Stimulated activated CD4-positive, alpha-beta T cell treated with anti-CD3 and anti-CD28 coated beads, TNF-alpha, amount 100 ng/mL, for 1 hour (primary cell): Measurements from ENCODE around the gene CHRNA4.
"Not testable (repeated sequence)": the region's sequence is repeated elsewhere in the genome, so short reads cannot be mapped to it uniquely, and the experiment has no call there.

Experiments used
- DNase-seq, 3 donors: peaks; one replicate each; pipeline ENCODE4 v3.0.0-alpha.2; 2020; ENCODE audit warnings: low read depth in 3 of 3, low spot score in 1 of 3

CHRNA4 gene

DNA sequence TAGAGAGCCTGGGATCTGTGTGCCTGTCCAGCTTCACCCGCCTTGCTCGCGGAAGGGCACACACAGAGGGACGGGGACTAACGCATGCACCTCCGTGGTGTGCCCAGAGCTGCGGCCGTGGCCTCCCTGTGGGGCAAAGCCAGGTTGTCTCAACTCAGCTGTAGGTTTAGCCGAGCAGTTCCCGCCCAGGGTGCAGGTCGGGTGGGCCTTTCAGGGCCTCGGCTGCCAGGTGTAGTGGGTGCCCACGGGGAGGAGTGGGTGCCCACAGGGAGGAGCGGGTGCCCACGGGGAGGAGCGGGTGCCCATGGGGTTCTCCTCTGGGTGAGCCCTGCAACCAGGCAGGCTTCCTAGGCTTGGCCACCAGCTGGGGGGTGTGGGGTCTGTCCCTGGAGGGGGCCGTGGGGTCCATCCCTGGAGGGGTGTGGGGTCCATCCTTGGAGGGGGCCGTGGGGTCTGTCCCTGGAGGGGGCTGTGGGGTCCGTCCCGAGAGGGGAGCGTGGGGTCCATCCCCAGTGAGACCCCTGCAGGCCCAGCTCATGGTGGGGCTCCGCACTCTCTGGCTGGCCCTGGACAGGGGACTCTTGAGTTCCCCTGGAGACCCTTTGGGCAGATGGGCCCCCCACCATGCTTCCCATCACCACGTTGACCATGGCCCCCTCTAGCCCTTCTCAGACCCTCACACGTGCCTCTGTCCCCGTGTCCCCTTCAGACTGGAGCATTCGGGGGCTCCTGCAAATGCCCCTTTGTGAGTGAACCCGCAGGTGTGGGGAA lies 37.8 kb upstream of the CHRNA4 start:
- DNase-seq: no peak

DNA sequence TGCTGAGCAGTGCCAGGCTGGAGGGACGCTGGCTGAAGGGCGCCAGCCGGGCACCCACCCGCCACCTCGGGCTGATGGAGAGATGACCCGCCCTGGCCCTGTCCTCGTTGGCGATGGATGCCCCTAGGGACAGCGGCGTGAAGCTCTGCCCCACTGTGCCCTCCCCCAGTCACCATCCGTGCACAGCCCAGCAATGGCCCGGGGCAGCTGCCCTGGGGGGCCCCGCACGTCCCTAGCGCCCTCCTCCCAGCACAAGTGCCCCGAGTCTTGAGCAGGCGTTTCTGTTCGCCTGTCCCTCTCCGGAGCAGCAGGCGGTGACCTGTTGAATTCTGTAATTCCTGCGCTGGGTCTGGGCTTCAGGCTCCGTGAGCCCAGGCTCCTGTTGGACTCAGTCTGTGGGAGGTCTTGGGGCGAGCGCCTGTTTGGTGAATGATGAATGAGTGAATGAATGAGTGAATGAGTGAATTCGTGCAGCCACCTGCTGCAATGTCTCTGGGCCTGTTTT lies 36.8 kb upstream of the CHRNA4 start:
- no peak for DNase-seq

DNA sequence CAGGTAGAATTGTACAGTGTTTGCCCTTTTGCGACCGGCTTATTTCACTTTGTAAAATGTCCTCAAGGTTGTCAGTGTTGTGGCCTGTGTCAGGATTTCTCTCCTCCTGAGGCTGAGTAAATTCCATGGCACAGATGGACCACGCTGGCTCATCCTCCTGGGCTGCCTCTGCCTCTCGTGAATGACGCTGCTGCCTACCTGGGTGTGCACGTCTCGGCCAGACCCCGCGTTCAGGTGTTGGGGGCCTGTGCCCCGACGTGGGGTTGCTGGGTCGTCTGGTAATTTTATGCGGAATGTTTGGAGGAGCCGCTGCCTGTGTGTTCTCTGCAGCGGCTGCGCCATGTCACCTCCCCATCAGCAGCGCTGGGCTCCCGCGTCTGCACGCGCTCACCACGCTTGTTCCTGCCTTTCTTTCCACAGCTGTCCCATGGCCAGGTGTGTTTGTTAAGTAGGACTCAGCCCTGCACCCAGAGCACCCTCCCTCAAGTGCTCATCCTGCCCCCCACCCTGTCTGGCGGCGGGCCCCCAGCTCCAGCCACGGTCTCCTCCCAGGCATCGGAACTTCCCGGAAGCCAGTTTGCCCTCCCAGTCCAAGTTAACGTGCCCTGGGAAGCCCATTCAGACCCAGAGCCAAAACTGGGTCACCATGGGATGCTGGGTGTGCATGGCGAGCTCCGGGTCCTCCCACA lies 36.1 kb upstream of the CHRNA4 start:
- no peak for DNase-seq

DNA sequence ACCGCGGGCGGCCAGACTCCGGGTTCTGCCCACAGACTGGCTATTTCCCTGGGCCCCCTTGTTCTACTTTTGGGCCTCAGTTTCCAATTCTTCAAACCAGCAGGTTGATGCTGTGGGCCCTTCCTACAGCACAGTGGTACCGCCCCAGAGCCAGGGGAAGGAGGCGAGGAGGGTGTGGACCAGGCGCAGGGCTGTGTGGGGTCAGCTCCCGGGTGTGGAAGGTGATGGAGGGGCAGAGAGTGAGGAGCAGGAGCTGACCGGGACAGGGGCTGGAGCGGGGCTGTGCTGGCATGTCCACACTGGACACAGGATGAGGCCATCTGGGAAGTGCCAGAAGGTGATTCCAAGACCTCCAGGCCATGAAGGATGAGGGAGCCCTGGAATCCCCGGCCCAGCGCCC lies 35.2 kb upstream of the CHRNA4 start:
- DNase-seq: no peak

DNA sequence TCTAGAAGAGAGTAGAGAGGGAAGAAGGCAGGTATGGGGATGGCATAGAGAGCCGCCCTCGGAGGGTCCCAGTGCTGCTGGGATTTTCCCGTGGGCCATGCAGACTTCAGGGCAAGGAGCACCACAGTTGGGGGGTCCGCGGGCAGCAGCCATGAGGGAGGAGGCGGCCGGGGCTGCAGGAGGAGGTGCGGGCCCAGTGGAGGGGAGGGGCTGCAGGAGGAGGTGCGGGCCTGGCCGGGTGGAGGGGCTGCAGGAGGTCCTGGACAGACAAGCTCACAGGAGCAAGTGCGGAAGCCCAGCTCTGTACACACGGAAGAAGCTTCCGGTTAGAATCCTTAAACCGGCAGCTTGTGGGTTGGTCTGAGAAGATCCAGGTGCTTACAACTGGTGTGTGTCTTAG lies 34.6 kb upstream of the CHRNA4 start:
- DNase-seq: no peak

DNA sequence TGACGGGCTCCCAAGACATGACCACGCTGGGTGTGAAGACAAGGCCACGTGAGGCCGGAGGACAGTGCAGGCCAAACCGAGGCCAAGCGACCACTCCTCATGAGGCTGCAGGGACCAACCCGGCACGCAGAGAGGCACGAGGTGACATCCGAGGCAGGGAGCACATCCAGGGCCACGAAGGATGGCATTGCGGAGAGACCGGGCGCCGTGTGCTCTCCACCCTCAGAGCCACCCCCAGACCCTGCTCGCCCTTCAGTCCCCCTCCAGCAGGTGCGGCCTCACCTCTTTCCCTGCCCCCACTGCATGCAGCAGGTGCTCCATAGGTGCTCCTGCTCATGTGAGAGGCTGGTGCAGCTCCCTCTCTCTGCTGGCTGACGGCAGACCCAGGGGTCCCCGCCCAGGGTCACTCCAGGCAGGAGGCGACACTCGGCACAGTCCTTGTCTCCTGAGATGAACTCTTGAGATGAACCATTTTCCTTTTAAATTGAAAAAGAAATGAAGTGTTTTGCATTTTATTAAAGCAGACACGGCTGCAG lies 33.8 kb upstream of the CHRNA4 start:
- DNase-seq: no peak

DNA sequence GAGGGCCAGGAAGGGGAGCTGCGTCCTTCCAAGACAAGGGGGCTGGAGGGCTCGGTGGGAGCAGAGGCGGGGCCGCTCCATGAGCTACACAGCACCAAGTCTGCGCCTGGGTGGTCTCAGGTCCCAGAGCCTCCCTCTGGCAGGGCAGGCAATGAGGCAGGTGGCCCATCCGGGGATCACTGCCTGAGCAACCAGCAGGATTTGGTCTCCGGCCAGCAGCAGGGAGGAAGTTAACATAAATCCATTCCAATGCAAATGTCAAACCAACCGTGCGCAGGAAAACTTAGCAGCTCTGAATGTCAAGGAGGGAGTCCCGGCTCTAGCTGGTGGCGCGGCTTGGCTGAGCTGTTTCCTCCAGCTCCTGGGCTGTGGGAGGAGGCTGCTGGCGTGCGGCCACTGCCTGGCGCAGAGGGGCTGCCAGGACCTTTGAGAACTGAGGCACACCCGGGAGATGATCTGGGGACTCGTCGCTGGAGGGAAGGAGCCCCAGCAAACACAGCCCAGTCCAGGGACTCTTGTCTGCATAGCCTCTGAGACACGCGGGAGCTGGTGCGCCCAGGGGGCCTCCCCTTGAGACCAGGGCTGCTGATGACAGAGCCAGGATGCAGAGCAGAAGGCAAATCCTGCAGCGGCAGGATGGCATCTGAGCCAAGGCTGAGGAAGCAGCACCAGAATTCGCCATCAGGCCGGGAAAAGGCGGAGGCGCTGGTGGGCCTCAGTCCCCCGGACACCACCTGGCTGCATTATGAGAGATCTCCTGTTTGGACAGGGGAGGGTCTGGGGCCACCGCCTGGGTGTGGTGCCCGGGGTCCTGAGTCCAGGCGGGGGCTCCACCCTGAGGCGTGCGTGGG lies 33.1 kb upstream of the CHRNA4 start:
- DNase-seq: no peak

DNA sequence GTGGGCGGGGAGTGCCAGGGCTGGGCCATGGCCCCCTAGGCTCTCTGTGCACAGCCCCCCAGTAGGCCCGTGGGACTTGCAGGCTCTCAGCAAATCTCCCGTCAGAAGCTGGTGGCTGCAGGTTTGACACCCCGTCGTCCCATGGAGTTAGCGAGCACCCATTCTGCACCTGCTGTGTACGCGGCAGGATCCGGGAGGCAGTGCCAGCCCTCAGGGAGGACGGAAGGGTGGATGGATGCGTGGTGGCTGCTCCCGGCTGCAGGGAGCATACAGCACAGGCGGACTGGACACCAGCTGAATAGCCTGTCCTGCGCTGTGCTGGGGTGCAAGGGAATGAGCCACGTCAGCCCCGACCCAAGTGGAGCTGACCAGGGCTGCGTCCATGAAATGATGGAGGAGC lies 32.4 kb upstream of the CHRNA4 start:
- DNase-seq: no peak

DNA sequence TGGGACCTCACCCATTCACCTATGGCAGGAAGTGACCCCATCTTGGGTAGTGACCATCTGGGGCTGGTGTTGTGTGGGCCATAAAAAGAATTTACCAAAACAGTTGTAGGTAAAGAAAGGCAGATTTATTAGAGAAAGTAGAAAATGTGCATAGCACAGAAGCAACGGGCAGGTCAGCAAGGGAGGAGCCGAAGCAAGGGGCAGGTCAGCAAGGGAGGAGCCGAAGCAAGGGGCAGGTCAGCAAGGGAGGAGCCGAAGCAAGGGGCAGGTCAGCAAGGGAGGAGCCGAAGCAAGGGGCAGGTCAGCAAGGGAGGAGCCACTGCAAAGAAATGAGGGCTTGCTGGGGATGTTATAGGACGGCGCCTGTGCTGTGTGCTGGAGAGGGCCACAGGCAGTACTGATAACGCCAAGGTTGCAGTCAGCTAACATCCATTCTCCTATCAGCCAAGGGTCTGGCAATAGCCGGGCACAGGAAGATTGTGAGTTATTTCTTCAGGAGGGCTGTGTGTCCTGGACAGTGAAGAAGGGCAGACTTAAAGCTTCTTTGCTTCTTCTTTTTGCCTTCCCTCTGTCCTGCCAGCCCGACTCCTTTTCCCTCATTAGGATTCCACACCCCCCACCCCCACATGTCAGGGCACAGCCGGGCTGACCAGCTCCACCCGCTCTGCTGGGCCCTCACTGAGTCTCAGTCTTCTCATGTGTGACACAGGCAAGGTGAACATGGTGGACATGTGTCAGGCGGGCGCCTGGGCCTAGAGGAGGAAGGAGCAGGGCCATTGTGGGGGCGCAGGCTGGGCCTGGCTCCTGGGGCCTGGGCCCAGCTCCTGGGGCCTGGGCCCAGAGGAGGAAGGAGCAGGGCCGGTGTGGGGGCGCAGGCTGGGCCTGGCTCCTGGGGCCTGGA lies 31.6 kb upstream of the CHRNA4 start:
- DNase-seq: no peak

DNA sequence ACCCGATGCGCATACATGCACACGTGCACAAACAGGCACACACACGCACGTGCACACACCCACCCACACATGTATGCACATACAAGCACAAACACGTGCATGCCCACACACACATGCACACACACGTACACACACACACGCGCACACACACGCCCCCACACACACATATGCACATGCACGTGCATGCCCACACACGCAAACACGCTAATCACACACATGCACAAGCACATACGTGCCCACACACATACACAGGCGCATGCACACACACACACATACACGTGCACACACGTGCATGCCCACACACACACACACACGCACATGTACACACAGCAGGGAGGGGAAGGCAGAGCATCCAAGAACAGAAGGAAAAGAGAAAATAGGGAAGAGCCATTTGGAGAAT lies 26.8 kb upstream of the CHRNA4 start:
- no peak for DNase-seq

DNA sequence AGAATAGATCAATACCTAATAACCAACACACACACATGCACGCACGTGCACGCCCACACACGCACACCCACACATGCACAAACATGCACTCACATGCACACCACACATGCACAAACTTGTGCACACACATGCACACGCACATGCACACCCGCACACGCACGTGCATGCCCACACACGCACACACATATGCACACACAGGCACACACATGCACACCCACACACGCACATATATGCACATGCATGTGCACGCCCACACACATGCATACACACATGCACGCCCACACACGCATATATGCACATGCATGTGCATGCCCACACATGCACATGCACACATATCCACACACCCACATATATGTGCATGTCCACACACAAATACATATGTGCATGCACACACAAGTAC lies 26.2 kb upstream of the CHRNA4 start:
- DNase-seq: no peak

DNA sequence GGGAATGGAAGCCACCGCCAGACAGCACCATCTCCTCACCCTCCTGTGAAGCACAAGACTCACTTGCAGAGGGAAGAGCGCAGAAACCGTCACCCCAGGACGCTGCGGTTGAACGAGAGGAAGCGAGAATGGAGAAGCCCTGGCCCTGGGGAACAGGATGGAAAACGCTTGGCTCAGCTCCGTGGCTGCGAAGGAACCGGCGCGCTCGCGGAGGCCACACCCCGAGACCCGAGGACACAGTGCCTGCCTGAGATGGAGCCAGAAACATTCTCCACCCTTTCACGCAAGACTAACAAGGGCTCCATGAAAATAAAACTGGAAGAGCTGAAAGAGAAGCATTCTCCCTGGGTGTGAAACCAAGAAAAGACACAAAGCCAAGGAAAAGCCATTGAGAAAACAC lies 25.3 kb upstream of the CHRNA4 start:
- DNase-seq: no peak

DNA sequence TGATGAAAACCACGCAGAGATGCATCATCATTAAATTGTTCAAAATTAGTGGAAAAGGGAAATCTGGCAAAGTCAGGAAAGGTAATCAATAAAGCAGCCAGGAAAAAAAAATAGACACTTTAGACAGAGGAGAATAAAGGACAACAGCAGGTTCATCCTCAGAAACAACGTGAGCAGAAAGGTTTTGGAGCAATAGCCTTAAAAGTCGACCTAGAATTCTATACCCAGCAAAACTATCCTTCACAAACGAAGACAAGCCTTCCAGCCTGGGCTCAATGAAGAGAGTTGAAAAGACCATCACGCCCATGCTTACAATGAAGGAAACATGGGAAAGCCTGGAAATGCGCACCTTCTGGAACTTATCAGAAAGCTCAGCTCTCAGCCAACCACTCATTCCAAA lies 24.7 kb upstream of the CHRNA4 start:
- DNase-seq: no peak

DNA sequence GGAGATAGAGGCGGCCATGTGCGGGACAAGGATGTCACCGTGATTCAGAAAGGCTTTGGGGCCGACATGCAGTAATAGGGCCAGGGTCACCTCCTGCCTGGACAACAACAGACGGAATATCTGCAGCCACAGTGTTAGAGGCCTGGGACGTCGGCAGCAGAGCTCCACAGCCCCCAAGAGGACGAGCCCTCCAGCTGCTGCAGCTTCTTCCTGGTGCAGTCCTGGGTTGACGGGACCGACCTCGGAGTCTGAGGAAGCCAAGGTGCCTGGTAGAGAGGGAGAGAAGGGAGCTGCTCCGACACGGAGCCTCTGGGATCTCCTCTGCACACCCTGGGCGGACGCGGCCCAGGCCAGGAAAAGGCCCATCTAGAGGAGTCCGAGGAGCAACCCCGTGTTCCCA lies 23.2 kb upstream of the CHRNA4 start:
- DNase-seq: no peak

DNA sequence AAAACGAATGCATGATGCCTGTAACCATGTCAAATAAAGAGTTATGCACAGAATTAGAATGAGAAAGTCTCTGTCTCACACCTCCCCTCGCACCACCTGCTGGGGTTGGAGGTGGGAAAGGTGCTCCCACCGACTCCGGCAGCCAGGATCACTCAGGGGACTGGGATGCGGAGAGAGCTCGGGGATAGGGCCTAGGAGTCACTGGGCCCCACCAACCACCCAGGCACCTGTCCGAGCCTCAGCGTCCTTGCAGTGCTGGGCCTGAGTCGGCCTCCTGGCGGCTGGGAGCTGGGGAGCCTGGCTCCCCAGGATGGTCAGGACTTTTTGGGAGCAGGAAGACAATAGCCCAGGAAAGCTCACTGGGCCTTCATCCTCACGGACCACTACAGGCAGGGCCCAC lies 22.4 kb upstream of the CHRNA4 start:
- no peak for DNase-seq

DNA sequence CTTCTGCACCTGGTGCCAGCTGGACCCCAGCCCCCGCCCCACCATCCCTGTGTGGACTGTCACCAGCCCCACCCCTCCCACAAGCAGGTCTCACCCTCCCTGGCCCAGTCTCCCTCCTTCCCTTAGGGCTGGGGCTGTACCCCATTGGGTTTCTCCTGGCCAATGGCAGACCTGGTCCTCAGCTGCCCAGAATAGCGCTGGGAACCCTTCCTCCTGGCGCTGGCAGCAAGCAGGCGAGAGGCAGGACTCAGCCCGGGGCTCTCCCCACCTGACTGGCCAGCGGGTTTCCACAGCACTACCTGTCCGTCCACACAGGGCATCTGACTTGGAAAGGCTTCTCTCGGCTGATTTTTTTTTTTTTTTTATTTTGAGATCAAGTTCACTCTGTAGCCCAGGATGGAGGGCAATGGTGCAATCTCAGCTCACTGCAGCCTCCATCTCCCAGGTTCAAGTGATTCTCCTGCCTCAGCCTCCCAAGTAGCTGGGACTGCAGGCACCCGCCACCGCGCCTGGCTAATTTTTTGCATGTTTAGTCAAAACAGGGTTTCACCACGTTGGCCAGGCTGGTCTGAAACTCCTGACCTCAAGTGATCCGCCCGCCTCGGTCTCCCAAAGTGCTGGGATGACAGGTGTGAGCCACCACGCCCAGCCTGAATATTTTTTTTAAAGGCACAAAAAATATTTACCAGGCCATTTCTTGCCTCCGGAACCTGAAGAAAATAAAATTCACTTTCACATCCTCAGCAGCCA lies 21.6 kb upstream of the CHRNA4 start:
- no peak for DNase-seq

DNA sequence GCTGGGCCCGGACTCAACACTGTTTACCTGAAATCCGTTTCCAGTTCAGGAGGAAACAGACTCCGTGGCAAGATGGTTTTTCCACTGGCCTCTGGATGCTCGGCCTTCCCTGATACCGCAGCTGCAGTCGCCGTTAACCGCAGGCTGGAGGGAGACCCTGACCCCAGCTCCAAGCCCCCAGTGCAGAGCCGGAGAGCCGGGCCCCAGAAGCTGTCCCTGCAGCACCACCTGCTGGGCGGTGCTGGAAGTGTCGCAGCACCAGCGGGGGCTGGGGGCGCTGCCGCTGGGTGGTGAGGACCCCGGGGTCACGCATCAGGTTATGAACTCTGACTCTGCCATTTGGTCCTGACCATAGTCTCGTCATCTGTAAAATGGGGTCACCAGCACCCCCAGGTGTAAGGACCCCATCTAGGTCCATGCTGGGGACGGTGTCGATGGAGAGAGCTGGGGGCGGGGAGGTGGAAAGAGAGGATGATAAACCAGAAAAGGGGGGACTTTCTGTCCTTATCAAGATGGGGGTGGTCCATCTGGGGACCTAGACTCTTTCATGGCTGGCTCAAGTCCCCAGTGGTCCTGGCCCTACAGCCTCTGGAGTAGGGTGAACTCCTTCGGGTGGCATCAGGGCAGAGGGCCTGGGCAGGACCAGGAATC lies 20.8 kb upstream of the CHRNA4 start:
- peak in 1 of 3 donors; percentile 26 for DNase-seq

DNA sequence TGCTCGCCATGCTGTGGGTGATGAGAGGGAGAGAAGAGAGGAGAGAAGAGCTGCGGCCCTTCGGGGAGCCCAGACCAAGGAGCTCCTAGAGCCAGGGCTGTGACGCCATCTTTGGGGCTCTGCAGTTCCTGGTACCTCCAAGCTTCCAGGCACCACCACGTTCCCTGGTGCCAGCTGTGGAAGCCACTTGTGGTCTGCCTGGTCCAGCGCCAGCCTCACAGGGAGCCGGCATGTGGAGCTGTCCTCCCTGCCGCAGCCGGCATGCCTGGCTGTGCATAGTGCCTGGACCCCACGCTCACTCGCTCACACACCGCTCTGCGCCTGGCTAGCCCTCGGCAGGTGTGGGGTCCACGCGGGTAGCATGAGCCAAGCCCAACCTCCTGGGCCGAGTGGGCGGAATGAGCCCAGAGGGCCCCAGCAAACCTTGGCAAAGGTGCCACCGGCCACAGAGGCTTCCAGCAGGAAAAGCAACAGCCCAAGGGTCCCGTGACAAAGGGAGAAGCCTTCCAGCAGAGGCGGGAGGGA lies 19.3 kb upstream of the CHRNA4 start:
- DNase-seq: no peak

DNA sequence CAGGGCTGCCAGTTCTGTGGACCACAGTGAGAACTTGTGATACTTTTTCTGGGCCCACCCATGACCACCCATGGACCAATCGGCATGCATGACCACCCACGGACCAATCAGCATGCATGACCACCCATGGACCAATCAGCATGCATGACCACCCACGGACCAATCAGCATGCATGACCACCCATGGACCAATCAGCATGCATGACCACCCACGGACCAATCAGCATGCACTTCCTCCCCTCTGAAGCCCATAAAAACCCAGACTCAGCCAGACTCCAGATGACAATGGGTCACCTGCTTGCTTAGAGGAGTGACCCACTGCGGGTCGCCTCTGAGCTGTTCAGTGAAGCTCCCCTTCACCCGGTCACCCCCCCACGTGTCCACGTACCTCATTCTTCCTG lies 18.7 kb upstream of the CHRNA4 start:
- not testable (repeated sequence) for DNase-seq
